SK-N-MC (cell line): Measurements from ENCODE around the gene TMEM190.

Experiments used
- EZH2 ChIP-seq: fragments of 200-600 bp; sonication (generic); IDR thresholded peaks from one replicate; pipeline ENCODE4 v1.6.1; 2017; ENCODE audit warnings: antibody characterized with exemption
- FOXP2 ChIP-seq: optimal IDR thresholded peaks from 2 replicates; pipeline ENCODE3; 2011; ENCODE audit warnings: mild to moderate bottlenecking, moderate library complexity; ENCODE audit not compliant: insufficient read depth; ENCODE audit errors: extremely low read length, control extremely low read depth
- POLR2AphosphoS5 ChIP-seq: IDR thresholded peaks from 2 replicates; pipeline ENCODE4 v1.6.1; 2012; ENCODE audit warnings: mild to moderate bottlenecking, low read depth, low read length, borderline replicate concordance

GRCh38 chr19:55423225-55424005 is 46.8 kb downstream of the TMEM190 start:
- TF ChIP-seq POLR2AphosphoS5 (no peak), EZH2 (no peak), FOXP2 (no peak)
